ENCODE measurements around the gene KLHL7. TPM values are rescaled to one million over a fixed set of nuclear protein-coding genes. Genes with fewer than 3 reads are reported as not detected.

KLHL7 gene
- total RNA-seq, 4 donors from 2014 or later: 20.3 to 35.0 (median 27.2) TPM

DNA sequence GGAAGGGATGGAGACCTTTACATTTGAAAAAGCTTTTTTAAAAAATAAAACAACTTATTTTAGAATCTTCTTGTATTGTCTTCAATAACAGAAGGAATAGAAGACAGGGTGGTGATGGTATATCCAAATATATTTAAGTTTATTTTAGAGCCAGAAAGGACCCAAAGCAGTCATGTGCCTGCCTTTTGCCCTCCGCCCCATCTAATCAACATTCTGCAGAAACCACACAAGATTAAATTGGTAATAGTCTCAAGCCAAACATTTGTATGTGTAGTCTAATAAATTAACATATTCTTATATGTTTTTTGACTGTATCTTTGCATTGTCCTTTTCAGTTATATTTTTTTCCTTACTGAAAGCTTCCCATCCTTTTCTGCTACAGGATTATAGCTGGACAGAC is 59.7 kb downstream of the KLHL7 start:
- H3K36me3 ChIP-seq: no peaks in the 10 kb centered on the region
- no peaks in the 10 kb centered on the region for H3K27me3 ChIP-seq
- H3K27ac ChIP-seq: no peak overlapping the region
- no peak overlapping the region for H3K4me3 ChIP-seq (replicated peaks in 1 of 3)
- 95 to 96% methylated on average over 1 of the region's 1 CpG for WGBS, 2 donors
- no peaks in the 10 kb centered on the region for H3K9me3 ChIP-seq
- TF ChIP-seq, protein P1, sequence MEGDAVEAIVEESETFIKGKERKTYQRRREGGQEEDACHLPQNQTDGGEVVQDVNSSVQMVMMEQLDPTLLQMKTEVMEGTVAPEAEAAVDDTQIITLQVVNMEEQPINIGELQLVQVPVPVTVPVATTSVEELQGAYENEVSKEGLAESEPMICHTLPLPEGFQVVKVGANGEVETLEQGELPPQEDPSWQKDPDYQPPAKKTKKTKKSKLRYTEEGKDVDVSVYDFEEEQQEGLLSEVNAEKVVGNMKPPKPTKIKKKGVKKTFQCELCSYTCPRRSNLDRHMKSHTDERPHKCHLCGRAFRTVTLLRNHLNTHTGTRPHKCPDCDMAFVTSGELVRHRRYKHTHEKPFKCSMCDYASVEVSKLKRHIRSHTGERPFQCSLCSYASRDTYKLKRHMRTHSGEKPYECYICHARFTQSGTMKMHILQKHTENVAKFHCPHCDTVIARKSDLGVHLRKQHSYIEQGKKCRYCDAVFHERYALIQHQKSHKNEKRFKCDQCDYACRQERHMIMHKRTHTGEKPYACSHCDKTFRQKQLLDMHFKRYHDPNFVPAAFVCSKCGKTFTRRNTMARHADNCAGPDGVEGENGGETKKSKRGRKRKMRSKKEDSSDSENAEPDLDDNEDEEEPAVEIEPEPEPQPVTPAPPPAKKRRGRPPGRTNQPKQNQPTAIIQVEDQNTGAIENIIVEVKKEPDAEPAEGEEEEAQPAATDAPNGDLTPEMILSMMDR (IDR thresholded peaks at IDR 0.05): no peak
- no peak for TF ChIP-seq POLR2A (IDR thresholded peaks at IDR 0.05)
- DNase-seq: no peak
- no peaks in the 10 kb centered on the region for H3K4me1 ChIP-seq
- intact Hi-C loops (cut with DNase I): no loop called here

DNA sequence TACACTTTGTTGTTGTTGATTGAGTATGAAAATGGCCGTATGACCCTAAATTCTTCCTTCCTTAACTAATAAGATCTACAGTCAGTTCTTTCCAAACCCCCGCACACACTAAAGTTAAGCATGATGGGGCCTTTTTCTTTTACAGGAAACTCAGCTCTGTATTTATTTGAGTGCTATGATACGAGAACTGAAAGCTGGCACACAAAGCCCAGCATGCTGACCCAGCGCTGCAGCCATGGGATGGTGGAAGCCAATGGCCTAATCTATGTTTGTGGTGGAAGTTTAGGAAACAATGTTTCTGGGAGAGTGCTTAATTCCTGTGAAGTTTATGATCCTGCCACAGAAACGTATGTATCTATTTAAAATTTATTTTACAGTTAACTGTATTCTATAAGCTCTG is 62.1 kb downstream of the KLHL7 start:
- H3K4me3 ChIP-seq (replicated peaks in 1 of 3): no peak overlapping the region
- no peaks in the 10 kb centered on the region for H3K9me3 ChIP-seq
- H3K27me3 ChIP-seq: no peaks in the 10 kb centered on the region
- no peak for DNase-seq
- no peak overlapping the region for H3K27ac ChIP-seq
- H3K36me3 ChIP-seq: no peaks in the 10 kb centered on the region
- intact Hi-C loops (cut with DNase I): no loop called here
- no peak for TF ChIP-seq POLR2A (IDR thresholded peaks at IDR 0.05)
- TF ChIP-seq, protein P1 (IDR thresholded peaks at IDR 0.05): no peak
- WGBS, 2 donors: 89 to 93% methylated on average over 5 of the region's 5 CpGs
- no peaks in the 10 kb centered on the region for H3K4me1 ChIP-seq

DNA sequence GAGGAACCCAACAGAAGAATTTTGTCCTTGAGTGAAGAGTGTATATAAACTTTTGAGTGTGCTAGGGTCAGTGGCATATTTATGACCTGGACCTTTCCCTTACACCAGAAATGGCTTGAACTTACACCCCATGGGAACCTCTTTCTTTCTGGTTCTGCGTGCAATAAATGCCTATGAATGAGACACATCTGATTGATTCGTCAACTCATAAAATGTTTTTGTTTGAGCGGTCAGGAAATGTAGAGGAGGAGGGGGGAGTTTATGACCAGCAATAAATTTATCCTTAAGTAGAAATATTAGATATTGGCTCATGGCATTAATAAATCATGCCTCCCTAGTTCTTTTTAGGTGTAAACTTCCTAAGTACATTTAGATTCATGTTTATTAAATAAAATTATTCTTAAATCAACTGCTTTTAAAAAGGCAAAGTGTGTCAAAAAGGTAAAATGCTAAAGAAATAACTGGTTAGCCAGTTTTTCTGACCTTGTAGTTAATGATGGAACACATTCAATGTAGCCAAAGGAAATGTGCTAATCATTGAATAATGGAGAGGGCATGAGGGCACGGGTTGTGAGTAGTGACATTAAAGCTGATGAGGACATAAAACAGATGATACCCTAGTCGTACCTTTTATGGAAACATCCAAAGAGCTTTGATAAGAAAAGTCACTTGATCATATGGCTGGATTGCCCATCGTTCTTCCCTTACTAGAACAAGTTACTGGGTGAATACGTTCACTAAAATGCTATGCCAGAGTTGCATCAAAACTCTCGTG is 62.7 kb downstream of the KLHL7 start:
- Histone ChIP-seq H3K4me1 (no peaks in the 10 kb centered on the region), H3K27me3 (no peaks in the 10 kb centered on the region), H3K4me3 (replicated peaks in 1 of 3) (no peak overlapping the region), H3K9me3 (no peaks in the 10 kb centered on the region), H3K27ac (no peak overlapping the region), H3K36me3 (no peaks in the 10 kb centered on the region)
- 88% methylated on average over 8 of the region's 8 CpGs for WGBS, 2 donors
- no peak for DNase-seq
- intact Hi-C loops (cut with DNase I): no loop called here
- TF ChIP-seq POLR2A (IDR thresholded peaks at IDR 0.05): no peak
- TF ChIP-seq, protein P1 (IDR thresholded peaks at IDR 0.05): no peak

DNA sequence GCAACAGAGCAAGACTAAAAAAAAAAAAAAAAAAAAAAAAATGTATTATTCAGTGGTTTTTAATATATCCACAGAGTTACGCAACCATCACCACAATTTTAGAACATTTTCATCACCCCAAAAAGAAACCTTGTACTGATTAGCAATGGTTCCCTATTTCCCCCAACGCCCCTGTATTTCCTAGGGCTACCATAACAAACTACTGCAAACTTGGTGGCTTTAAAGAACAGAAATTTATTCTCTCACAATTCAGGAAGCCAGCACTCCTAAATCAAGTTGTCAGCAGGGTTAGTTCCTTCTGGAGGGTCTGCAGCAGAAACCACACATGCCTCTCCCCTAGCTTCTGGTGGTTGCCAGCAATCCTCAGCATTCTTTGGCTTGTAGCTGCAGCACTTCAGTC is 70.4 kb downstream of the KLHL7 start:
- TF ChIP-seq, protein P1 (IDR thresholded peaks at IDR 0.05): no peak
- no peak for TF ChIP-seq POLR2A (IDR thresholded peaks at IDR 0.05)
- intact Hi-C loops (cut with DNase I): no loop called here
- Histone ChIP-seq H3K27ac (no peak overlapping the region), H3K36me3 (peaks cover 0 to 9% of the 10 kb centered on the region in 2 donors), H3K4me3 (replicated peaks in 1 of 3) (no peak overlapping the region), H3K4me1 (peaks cover 0 to 2% of the 10 kb centered on the region in 2 donors), H3K9me3 (no peaks in the 10 kb centered on the region), H3K27me3 (no peaks in the 10 kb centered on the region)
- 90 to 98% methylated on average over 2 of the region's 2 CpGs for WGBS, 2 donors
- DNase-seq: no peak

Data from thyroid gland (tissue), 4 donors.